HCT116 (cell line): ENCODE results near the gene PHYH. TPM values are rescaled to one million over a fixed set of nuclear protein-coding genes. Genes with fewer than 3 reads are reported as not detected.

Experiments
- ATAC-seq: fragments of 200-7000 bp; cut with Tn5 transposase; 2 replicates; pipeline ENCODE4 v1.9.1; 2020; ENCODE audit warnings: mild to moderate bottlenecking, moderate library complexity
- BruUV-seq: library from RNA; stranded (reverse); fragments of 400-500 nt; replicated peaks from 2 replicates; lab custom pipeline; 2021; lab: Mats Ljungman, UMichigan
- CTCF ChIA-PET: fragments of 300-600 bp; sonication (Branson Sonifier 250); formaldehyde crosslinking; loops from one replicate; lab custom pipeline; 2021; ENCODE audit warnings: antibody characterized with exemption; lab: Charles Lee
- POLR2A ChIA-PET: fragments of 300-600, 350-600 bp; sonication (Branson Sonifier 250); formaldehyde crosslinking; loops from one replicate; lab custom pipeline; 2021; ENCODE audit warnings: antibody characterized with exemption; lab: Charles Lee
- RAD21 ChIA-PET, 2 experiments: fragments of 300-600 bp; sonication (Branson Sonifier 250); formaldehyde crosslinking; loops; one replicate each; lab custom pipeline; 2023; ENCODE audit warnings: low total read pairs in 2 of 2; ENCODE audit not compliant: uncharacterized antibody in 2 of 2, unreplicated experiment in 2 of 2, low non-redundant PET in 1 of 2; lab: Charles Lee
- DNase-seq: peaks from one replicate; pipeline ENCODE4 v3.0.0-alpha.2; 2010; ENCODE audit warnings: low read depth, low spot score
- H2AFZ ChIP-seq: fragments of 200-600 bp; shearing (Covaris generic), sonication (generic); 2 replicates; pipeline ENCODE4 v1.6.1; 2017; ENCODE audit warnings: low read depth, mixed run types, mixed read lengths, antibody characterized with exemption, low read length; ENCODE audit not compliant: poor library complexity, severe bottlenecking
- H3K27ac ChIP-seq: 2 replicates; pipeline ENCODE4 v1.5.1; 2012; ENCODE audit warnings: low read depth, low read length
- H3K27me3 ChIP-seq: fragments of 200-600 bp; sonication (generic); 2 replicates; pipeline ENCODE4 v1.6.1; 2016; ENCODE audit warnings: mixed run types, low read length, mixed read lengths; ENCODE audit not compliant: insufficient read depth
- H3K36me3 ChIP-seq, 2 experiments: fragments of 200-500 bp in 1 of 2; fragments of 200-600 bp in 1 of 2; sonication (Bioruptor generic) in 1 of 2; sonication (generic) in 1 of 2; 2 replicates each; pipeline versions ENCODE4 v1.5.1 to v1.6.1; 2014 to 2016; ENCODE audit warnings: low read length in 2 of 2, inconsistent platforms in 1 of 2, mixed read lengths in 1 of 2, mixed run types in 1 of 2; ENCODE audit not compliant: insufficient read depth in 2 of 2, control insufficient read depth in 1 of 2
- H3K4me1 ChIP-seq, 2 experiments: fragments of 200-600 bp in 1 of 2; sonication (generic) in 1 of 2; 2 replicates each; pipeline versions ENCODE4 v1.5.1 to v1.6.1; 2012 to 2017; ENCODE audit warnings: low read length in 2 of 2, inconsistent platforms in 1 of 2, mild to moderate bottlenecking in 1 of 2, mixed read lengths in 1 of 2, mixed run types in 1 of 2, moderate library complexity in 1 of 2; ENCODE audit not compliant: insufficient read depth in 2 of 2, control insufficient read depth in 1 of 2
- H3K4me2 ChIP-seq: fragments of 200-600 bp; sonication (generic); 2 replicates; pipeline ENCODE4 v1.6.1; 2017; ENCODE audit warnings: mixed run types, low read length, mixed read lengths
- H3K4me3 ChIP-seq, 2 experiments: fragments of 200-600 bp in 1 of 2; sonication (generic) in 1 of 2; replicated peaks in 1 of 2; 2 replicates each; pipeline ENCODE4 v1.5.1; 2011 to 2016; ENCODE audit warnings: low read length in 2 of 2, control low read depth in 1 of 2, low read depth in 1 of 2, mild to moderate bottlenecking in 1 of 2, mixed read lengths in 1 of 2, mixed run types in 1 of 2
- H3K79me2 ChIP-seq: fragments of 200-600 bp; sonication (generic); 2 replicates; pipeline ENCODE4 v1.6.1; 2017; ENCODE audit warnings: mild to moderate bottlenecking, mixed run types, low read length, moderate library complexity, mixed read lengths; ENCODE audit not compliant: insufficient read depth
- H3K9ac ChIP-seq: fragments of 200-600 bp; sonication (generic); 2 replicates; pipeline ENCODE4 v1.6.1; 2016; ENCODE audit warnings: low read length, mixed read lengths
- H3K9me2 ChIP-seq: fragments of 200-600 bp; sonication (generic), shearing (Covaris generic); 2 replicates; pipeline ENCODE4 v1.6.1; 2017; ENCODE audit warnings: mixed run types, mild to moderate bottlenecking, moderate library complexity; ENCODE audit not compliant: insufficient read depth
- H3K9me3 ChIP-seq, 2 experiments: fragments of 200-500 bp in 1 of 2; fragments of 200-600 bp in 1 of 2; sonication (Bioruptor generic) in 1 of 2; sonication (generic) in 1 of 2; 2 replicates each; pipeline ENCODE4 v1.6.1; 2014 to 2017; ENCODE audit warnings: low read length in 2 of 2, mixed read lengths in 2 of 2, inconsistent platforms in 1 of 2, low read depth in 1 of 2, mild to moderate bottlenecking in 1 of 2, mixed run types in 1 of 2, moderate library complexity in 1 of 2; ENCODE audit not compliant: control insufficient read depth in 1 of 2, insufficient read depth in 1 of 2
- H4K20me1 ChIP-seq: fragments of 200-600 bp; sonication (generic), shearing (Covaris generic); 2 replicates; pipeline ENCODE4 v1.6.1; 2017; ENCODE audit warnings: mixed run types, mild to moderate bottlenecking, moderate library complexity; ENCODE audit not compliant: insufficient read depth
- CBX3 ChIP-seq: IDR thresholded peaks from 2 replicates; pipeline ENCODE4 v1.6.1; 2012; ENCODE audit warnings: low read depth
- CEBPB ChIP-seq: IDR thresholded peaks from 2 replicates; pipeline ENCODE4 v1.6.1; 2012; ENCODE audit warnings: low read depth
- ELF1 ChIP-seq: IDR thresholded peaks from 2 replicates; pipeline ENCODE4 v1.6.1; 2012; ENCODE audit warnings: low read depth, borderline replicate concordance
- EZH2 ChIP-seq: fragments of 200-600 bp; sonication (generic); IDR thresholded peaks from 2 replicates; pipeline ENCODE4 v1.6.1; 2017; ENCODE audit warnings: antibody characterized with exemption, mixed run types
- EZH2phosphoT487 ChIP-seq: fragments of 200-600 bp; IDR thresholded peaks from 2 replicates; pipeline ENCODE4 v1.6.1; 2018; ENCODE audit warnings: antibody characterized with exemption, borderline replicate concordance
- FOSL1 ChIP-seq: IDR thresholded peaks from 2 replicates; pipeline ENCODE4 v1.6.1; 2012; ENCODE audit warnings: low read depth
- JUND ChIP-seq: IDR thresholded peaks from 2 replicates; pipeline ENCODE4 v1.6.1; 2012
- POLR2A ChIP-seq: IDR thresholded peaks from 2 replicates; pipeline ENCODE4 v1.7.0; 2011; ENCODE audit warnings: borderline replicate concordance; ENCODE audit not compliant: insufficient read depth, insufficient read length; ENCODE audit errors: extremely low read depth
- POLR2AphosphoS5 ChIP-seq: IDR thresholded peaks from 2 replicates; pipeline ENCODE4 v1.6.1; 2011; ENCODE audit warnings: mild to moderate bottlenecking, low read depth, low read length, moderate library complexity
- RAD21 ChIP-seq: IDR thresholded peaks from 2 replicates; pipeline ENCODE4 v1.6.1; 2012; ENCODE audit warnings: low read depth, mild to moderate bottlenecking
- SIN3A ChIP-seq: IDR thresholded peaks from 2 replicates; pipeline ENCODE4 v1.6.1; 2012; ENCODE audit warnings: low read depth
- SP1 ChIP-seq: IDR thresholded peaks from 2 replicates; pipeline ENCODE4 v1.6.1; 2012; ENCODE audit warnings: low read depth
- ZFX ChIP-seq: fragments of 450-650 bp; IDR thresholded peaks from 2 replicates; pipeline ENCODE4 v1.6.1; 2017
- ZNF274 ChIP-seq: fragments of 200-500 bp; sonication (Bioruptor generic); IDR thresholded peaks from 2 replicates; pipeline ENCODE4 v1.6.1; 2014; ENCODE audit warnings: mild to moderate bottlenecking, low read depth, low read length, inconsistent platforms
- intact Hi-C: fragments of 100-400 bp; cut with micrococcal nuclease; formaldehyde crosslinking; loops from 2 replicates; pipeline ENCODE4 v1.10.0; 2022
- total RNA-seq: library from RNA; stranded (reverse); gene quantifications from one replicate; pipeline ENCODE4 v1.2.1, GENCODE V29; 2021; ENCODE audit not compliant: unreplicated experiment
- TF ChIP-seq, protein P1 (sequence below): IDR thresholded peaks from 2 replicates; pipeline ENCODE4 v1.6.1; 2011; ENCODE audit warnings: mild to moderate bottlenecking, low read length, moderate library complexity; ENCODE audit not compliant: insufficient replicate concordance; ENCODE audit errors: extremely low read depth
- TF ChIP-seq, protein P2 (sequence below): IDR thresholded peaks from 2 replicates; pipeline ENCODE4 v1.6.1; 2012
- TF ChIP-seq, protein P3 (sequence below): IDR thresholded peaks from 2 replicates; pipeline ENCODE4 v1.6.1; 2012; ENCODE audit warnings: low read depth

Gene PHYH
- total RNA-seq, 1 experiment from 2014 or later, result 15.3 TPM

DNA sequence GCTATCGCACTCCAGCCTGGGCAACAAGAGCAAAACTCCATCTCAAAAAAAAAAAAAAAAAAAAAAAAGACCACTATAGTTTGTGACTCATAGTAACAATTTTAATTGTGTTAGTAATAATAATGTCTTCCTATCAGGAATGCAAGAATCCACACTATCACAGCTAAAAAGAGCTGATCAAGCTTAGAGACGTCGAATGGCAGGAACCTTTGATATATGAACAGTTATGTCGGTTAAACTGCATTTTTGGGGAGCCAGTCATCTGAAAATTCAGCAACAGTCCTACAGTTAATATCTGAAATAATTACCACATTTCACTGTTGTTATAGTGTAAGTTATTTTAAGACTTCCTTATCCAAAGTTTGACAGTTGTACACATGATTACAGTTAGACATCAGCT is 8.8 kb downstream of the PHYH start:
- CTCF ChIA-PET, result no interaction called here
- intact Hi-C loops, result no loop called here
- no peaks in the 10 kb centered on the region for H3K27me3 ChIP-seq
- H3K9ac ChIP-seq, result no peak overlapping the region
- H3K4me1 ChIP-seq, result no peaks in the 10 kb centered on the region
- H3K4me2 ChIP-seq, result no peak overlapping the region
- no peaks in the 10 kb centered on the region for H3K9me3 ChIP-seq
- RAD21 ChIA-PET, result no interaction called here
- H3K4me3 ChIP-seq, result no peak overlapping the region
- H3K27ac ChIP-seq, result no peak overlapping the region
- H3K79me2 ChIP-seq, result no peaks in the 10 kb centered on the region
- H2AFZ ChIP-seq, result no peak overlapping the region
- H3K36me3 ChIP-seq, result no peaks in the 10 kb centered on the region
- BruUV-seq, result no TSS peak
- no peak for DNase-seq
- POLR2A ChIA-PET, result no interaction called here
- no peak for TF ChIP-seq CEBPB
- no peak for TF ChIP-seq SP1
- TF ChIP-seq ZNF274, result no peak
- TF ChIP-seq POLR2A, result no peak
- no peak for TF ChIP-seq EZH2
- TF ChIP-seq, protein P1, sequence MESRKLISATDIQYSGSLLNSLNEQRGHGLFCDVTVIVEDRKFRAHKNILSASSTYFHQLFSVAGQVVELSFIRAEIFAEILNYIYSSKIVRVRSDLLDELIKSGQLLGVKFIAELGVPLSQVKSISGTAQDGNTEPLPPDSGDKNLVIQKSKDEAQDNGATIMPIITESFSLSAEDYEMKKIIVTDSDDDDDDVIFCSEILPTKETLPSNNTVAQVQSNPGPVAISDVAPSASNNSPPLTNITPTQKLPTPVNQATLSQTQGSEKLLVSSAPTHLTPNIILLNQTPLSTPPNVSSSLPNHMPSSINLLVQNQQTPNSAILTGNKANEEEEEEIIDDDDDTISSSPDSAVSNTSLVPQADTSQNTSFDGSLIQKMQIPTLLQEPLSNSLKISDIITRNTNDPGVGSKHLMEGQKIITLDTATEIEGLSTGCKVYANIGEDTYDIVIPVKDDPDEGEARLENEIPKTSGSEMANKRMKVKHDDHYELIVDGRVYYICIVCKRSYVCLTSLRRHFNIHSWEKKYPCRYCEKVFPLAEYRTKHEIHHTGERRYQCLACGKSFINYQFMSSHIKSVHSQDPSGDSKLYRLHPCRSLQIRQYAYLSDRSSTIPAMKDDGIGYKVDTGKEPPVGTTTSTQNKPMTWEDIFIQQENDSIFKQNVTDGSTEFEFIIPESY, result no peak
- TF ChIP-seq, protein P2, sequence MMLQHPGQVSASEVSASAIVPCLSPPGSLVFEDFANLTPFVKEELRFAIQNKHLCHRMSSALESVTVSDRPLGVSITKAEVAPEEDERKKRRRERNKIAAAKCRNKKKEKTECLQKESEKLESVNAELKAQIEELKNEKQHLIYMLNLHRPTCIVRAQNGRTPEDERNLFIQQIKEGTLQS, result no peak
- no peak for TF ChIP-seq SIN3A
- TF ChIP-seq ELF1, result no peak
- TF ChIP-seq EZH2phosphoT487, result no peak
- TF ChIP-seq RAD21, result no peak
- TF ChIP-seq, protein P3, sequence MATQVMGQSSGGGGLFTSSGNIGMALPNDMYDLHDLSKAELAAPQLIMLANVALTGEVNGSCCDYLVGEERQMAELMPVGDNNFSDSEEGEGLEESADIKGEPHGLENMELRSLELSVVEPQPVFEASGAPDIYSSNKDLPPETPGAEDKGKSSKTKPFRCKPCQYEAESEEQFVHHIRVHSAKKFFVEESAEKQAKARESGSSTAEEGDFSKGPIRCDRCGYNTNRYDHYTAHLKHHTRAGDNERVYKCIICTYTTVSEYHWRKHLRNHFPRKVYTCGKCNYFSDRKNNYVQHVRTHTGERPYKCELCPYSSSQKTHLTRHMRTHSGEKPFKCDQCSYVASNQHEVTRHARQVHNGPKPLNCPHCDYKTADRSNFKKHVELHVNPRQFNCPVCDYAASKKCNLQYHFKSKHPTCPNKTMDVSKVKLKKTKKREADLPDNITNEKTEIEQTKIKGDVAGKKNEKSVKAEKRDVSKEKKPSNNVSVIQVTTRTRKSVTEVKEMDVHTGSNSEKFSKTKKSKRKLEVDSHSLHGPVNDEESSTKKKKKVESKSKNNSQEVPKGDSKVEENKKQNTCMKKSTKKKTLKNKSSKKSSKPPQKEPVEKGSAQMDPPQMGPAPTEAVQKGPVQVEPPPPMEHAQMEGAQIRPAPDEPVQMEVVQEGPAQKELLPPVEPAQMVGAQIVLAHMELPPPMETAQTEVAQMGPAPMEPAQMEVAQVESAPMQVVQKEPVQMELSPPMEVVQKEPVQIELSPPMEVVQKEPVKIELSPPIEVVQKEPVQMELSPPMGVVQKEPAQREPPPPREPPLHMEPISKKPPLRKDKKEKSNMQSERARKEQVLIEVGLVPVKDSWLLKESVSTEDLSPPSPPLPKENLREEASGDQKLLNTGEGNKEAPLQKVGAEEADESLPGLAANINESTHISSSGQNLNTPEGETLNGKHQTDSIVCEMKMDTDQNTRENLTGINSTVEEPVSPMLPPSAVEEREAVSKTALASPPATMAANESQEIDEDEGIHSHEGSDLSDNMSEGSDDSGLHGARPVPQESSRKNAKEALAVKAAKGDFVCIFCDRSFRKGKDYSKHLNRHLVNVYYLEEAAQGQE, result no peak
- TF ChIP-seq POLR2AphosphoS5, result no peak
- no peak for TF ChIP-seq FOSL1
- no peak for TF ChIP-seq JUND
- TF ChIP-seq CBX3, result no peak
- no peak for TF ChIP-seq ZFX
- ATAC-seq, result no peak
- H3K9me2 ChIP-seq, result no peaks in the 10 kb centered on the region
- H4K20me1 ChIP-seq, result no peaks in the 10 kb centered on the region
